Ascending aorta (tissue), 2 donors: ENCODE measurements around the gene RALGPS1. TPM values are rescaled to one million over a fixed set of nuclear protein-coding genes. Genes with fewer than 3 reads are reported as not detected.

Source experiments
- DNase-seq, 2 donors: peaks; one replicate each; pipeline ENCODE4 v3.0.0-alpha.2; 2019; ENCODE audit warnings: low spot score in 2 of 2
- H3K27ac ChIP-seq, 2 donors: fragments of 200-600 bp; sonication (generic); one replicate each; pipeline ENCODE4 v1.5.1; 2016 to 2017; ENCODE audit warnings: mild to moderate bottlenecking in 1 of 2
- H3K27me3 ChIP-seq: fragments of 200-600 bp; sonication (generic); one replicate; pipeline ENCODE4 v1.5.1; 2017
- H3K36me3 ChIP-seq, 2 donors: fragments of 200-600 bp; sonication (generic); one replicate each; pipeline ENCODE4 v1.5.1; 2016
- H3K4me1 ChIP-seq, 2 donors: fragments of 200-600 bp; sonication (generic); one replicate each; pipeline ENCODE4 v1.5.1; 2016 to 2017; ENCODE audit warnings: mild to moderate bottlenecking in 1 of 2
- H3K4me3 ChIP-seq, 2 donors: fragments of 200-600 bp; sonication (generic); one replicate each; pipeline ENCODE4 v1.5.1; 2016 to 2017; ENCODE audit warnings: mild to moderate bottlenecking in 1 of 2
- H3K9me3 ChIP-seq, 2 donors: fragments of 200-600 bp; sonication (generic); one replicate each; pipeline ENCODE4 v1.5.1; 2016
- CTCF ChIP-seq, 3 experiments: fragments of 200-600 bp in 2 of 3; fragments of 450-650 bp in 1 of 3; sonication (generic) in 2 of 3; IDR thresholded peaks; one replicate each; pipeline ENCODE4 v1.5.1; 2016 to 2019; ENCODE audit warnings: antibody characterized with exemption in 3 of 3, mild to moderate bottlenecking in 1 of 3, moderate library complexity in 1 of 3
- intact Hi-C: fragments of 100-400 bp; cut with DNase I; formaldehyde crosslinking; loops from one replicate; pipeline ENCODE4 v1.15.1; 2023
- total RNA-seq: library from RNA; depleted of rRNA; stranded (reverse); fragments of >200 nt; gene quantifications from one replicate; pipeline ENCODE4 v1.1.0, GENCODE V29; 2016

The RALGPS1 gene
- total RNA-seq, 1 donor from 2014 or later: 9.8 TPM

GRCh38 chr9:126962336-126962735 lies 47.8 kb downstream of the RALGPS1 start:
- intact Hi-C loops: no loop called here
- TF ChIP-seq CTCF (IDR thresholded peaks at IDR 0.05): no peak
- H3K4me1 ChIP-seq: peaks cover 0 to 10% of the 10 kb centered on the region in 2 donors
- no peaks in the 10 kb centered on the region for H3K27me3 ChIP-seq
- no peaks in the 10 kb centered on the region for H3K36me3 ChIP-seq
- H3K27ac ChIP-seq: no peak overlapping the region
- no peak overlapping the region for H3K4me3 ChIP-seq
- no peak for DNase-seq
- no peaks in the 10 kb centered on the region for H3K9me3 ChIP-seq

- Histone ChIP-seq H3K36me3 (no peaks in the 10 kb centered on the region), H3K4me1 (no peaks in the 10 kb centered on the region), H3K4me3 (no peak overlapping the region), H3K27ac (no peak overlapping the region), H3K27me3 (peaks cover 5% of the 10 kb centered on the region), H3K9me3 (no peaks in the 10 kb centered on the region)
- TF ChIP-seq CTCF (IDR thresholded peaks at IDR 0.05): no peak
- DNase-seq: no peak
- intact Hi-C loops: no loop called here
These were observed 50.5 kb downstream of the RALGPS1 start for GRCh38 chr9:126965077-126965476.

DNA sequence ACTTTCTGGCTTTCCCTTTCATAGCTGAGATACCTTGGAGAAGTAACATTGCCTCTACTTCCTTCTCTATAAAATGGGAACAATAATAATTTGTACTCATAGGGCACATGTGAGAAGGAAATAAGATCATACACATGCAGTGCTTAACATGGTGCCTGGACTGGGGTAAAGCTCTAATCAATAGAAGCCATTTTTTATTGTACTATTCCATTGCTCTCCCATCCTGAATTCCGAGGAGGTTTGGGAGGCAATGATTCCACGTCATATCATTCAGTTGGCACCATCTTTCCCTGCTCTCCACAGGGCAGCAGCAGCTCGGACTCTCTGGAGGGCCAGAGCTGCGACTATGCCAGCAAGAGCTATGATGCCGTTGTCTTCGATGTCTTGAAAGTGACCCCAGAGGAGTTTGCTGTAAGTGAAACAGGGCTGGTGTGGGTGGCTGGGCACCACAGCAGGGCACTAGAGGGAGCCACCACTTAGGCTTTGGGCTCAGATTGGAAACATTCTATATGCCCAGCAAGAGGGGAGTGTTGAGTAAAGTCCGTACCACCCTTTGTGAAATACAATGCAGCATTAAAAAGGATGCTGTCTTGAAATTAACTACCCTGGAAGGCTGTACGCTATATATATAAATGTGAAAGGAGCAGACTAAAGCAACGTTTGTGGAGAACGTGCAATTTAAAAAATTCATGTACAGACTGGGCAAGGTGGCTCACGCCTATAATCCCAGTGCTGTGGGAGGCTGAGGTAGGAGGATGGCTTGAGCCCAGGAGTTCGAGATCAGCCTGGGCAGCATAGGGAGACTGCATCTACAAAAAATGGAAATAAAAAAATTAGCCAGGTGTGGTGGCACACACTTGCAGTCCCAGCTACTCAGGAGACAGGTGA lies 51.2 kb downstream of the RALGPS1 start:
- H3K4me3 ChIP-seq: no peak overlapping the region
- DNase-seq: no peak
- H3K36me3 ChIP-seq: no peaks in the 10 kb centered on the region
- peak; percentile 34 to 68 (median 54) for TF ChIP-seq CTCF (IDR thresholded peaks at IDR 0.05)
- H3K4me1 ChIP-seq: no peaks in the 10 kb centered on the region
- peaks cover 5% of the 10 kb centered on the region for H3K27me3 ChIP-seq
- no peaks in the 10 kb centered on the region for H3K9me3 ChIP-seq
- H3K27ac ChIP-seq: no peak overlapping the region
- intact Hi-C loops: loop anchor here (1.0 kb wide), 1 partner anchor 234 kb away; no protein-coding TSS in a partner anchor

- Histone ChIP-seq H3K27me3 (peaks cover 5% of the 10 kb centered on the region), H3K27ac (no peak overlapping the region), H3K4me1 (no peaks in the 10 kb centered on the region), H3K4me3 (no peak overlapping the region), H3K9me3 (no peaks in the 10 kb centered on the region), H3K36me3 (no peaks in the 10 kb centered on the region)
- intact Hi-C loops: no loop called here
- TF ChIP-seq CTCF (IDR thresholded peaks at IDR 0.05): no peak
- no peak for DNase-seq
These were observed 56.7 kb downstream of the RALGPS1 start for GRCh38 chr9:126971261-126971660.

DNA sequence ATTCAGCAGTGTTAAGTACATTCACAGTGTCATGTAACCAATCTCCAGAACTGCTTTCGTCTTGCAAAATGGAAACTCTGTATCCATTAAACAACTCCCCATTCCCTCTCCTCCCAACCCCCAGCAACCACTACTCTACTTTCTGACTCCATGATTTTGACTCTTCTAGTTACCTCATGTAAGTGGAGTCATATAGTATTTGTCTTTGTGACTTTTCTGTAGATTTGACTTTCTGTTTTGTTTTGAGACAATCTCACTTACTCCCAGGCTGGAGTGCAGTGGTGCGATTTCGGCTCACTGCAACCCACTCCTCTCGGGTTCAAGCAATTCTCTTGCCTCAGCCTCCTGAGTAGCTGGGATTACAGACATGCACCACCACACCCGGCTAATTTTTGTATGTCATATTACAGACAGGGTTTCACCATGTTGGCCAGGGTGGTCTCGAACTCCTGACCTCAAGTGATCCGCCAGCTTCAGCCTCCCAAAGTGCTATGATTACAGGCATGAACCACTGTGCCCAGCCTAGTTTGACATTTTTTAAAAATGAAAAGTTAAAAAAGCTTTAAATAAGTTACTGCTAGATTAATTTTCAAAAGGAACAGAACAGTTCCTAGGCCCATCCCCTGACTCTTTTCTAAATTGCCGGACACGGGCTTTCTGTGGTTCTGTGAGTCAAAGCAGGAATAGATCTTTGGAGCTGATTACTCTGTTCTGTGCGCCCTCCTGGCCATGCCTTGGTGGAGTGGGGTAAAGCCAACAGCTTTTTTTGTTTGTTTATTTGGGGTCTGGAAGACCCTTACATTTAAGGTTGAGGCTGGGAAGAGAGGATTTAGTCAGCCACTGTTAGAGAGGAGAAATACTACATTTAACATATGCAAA lies 59.3 kb downstream of the RALGPS1 start:
- Histone ChIP-seq H3K9me3 (no peaks in the 10 kb centered on the region), H3K4me1 (no peaks in the 10 kb centered on the region), H3K27me3 (peaks cover 5% of the 10 kb centered on the region), H3K27ac (no peak overlapping the region), H3K4me3 (no peak overlapping the region), H3K36me3 (no peaks in the 10 kb centered on the region)
- TF ChIP-seq CTCF (IDR thresholded peaks at IDR 0.05): no peak
- intact Hi-C loops: no loop called here
- no peak for DNase-seq
